NCI-H2107 (cell line): Measurements from ENCODE around the gene DPP3.
"Not testable (repeated sequence)": the region's sequence is repeated elsewhere in the genome, so short reads cannot be mapped to it uniquely, and the experiment has no call there.

Source experiments
- DNase-seq: peaks from one replicate; lab custom pipeline; 2025; lab: John Stamatoyannopoulos, UW

DPP3 gene

GRCh38 chr11:66464116-66464515, 16.1 kb upstream of the DPP3 start:
- DNase-seq, result not testable (repeated sequence)

GRCh38 chr11:66464916-66465315, 15.3 kb upstream of the DPP3 start:
- DNase-seq, result no peak

GRCh38 chr11:66465373-66466224, 14.6 kb upstream of the DPP3 start:
- no peak for DNase-seq

GRCh38 chr11:66466225-66467033, 13.8 kb upstream of the DPP3 start, which contains the start of gene PELI3:
TSS of gene PELI3 (plus strand) at chr11:66466905. CDS start at chr11:66468129, 1,224 bp downstream.
- DNase-seq, result peak; percentile 88

GRCh38 chr11:66467034-66467659, 13.1 kb upstream of the DPP3 start:
- no peak for DNase-seq

GRCh38 chr11:66467756-66468155, 12.5 kb upstream of the DPP3 start:
- DNase-seq, result no peak

GRCh38 chr11:66468691-66469090, 11.5 kb upstream of the DPP3 start:
- no peak for DNase-seq

GRCh38 chr11:66469441-66469840, 10.8 kb upstream of the DPP3 start:
- no peak for DNase-seq

- DNase-seq, result no peak
These were observed 10.2 kb upstream of the DPP3 start for GRCh38 chr11:66470015-66470414.

GRCh38 chr11:66471142-66471541, 9.1 kb upstream of the DPP3 start:
- DNase-seq, result no peak

- DNase-seq, result no peak
These were observed 8.2 kb upstream of the DPP3 start for GRCh38 chr11:66472054-66472453.

GRCh38 chr11:66473167-66473566, 7.1 kb upstream of the DPP3 start:
- no peak for DNase-seq

- DNase-seq, result no peak
These were observed 6.4 kb upstream of the DPP3 start for GRCh38 chr11:66473608-66474515.

GRCh38 chr11:66475349-66476172, 4.7 kb upstream of the DPP3 start:
- no peak for DNase-seq

GRCh38 chr11:66476173-66476840, 3.9 kb upstream of the DPP3 start:
- no peak for DNase-seq

- no peak for DNase-seq
These were observed 3.4 kb upstream of the DPP3 start for GRCh38 chr11:66476841-66477251.

GRCh38 chr11:66477263-66478201, 2.7 kb upstream of the DPP3 start:
- DNase-seq, result no peak

GRCh38 chr11:66478729-66479393, 1.4 kb upstream of the DPP3 start:
- DNase-seq, result no peak
